ENCODE results near the gene CDK11B.
"Not testable (repeated sequence)": the region's sequence is repeated elsewhere in the genome, so short reads cannot be mapped to it uniquely, and the experiment has no call there.

CDK11B gene

GRCh38 chr1:1597275-1597930 lies 61.4 kb downstream of the CDK11B start:
- DNase-seq = no peak

GRCh38 chr1:1596493-1597274 lies 62.1 kb downstream of the CDK11B start:
- no peak for DNase-seq

- DNase-seq = not testable (repeated sequence)
Measured at GRCh38 chr1:1595341-1595740, 63.5 kb downstream of the CDK11B start.

GRCh38 chr1:1594602-1595260 lies 64.1 kb downstream of the CDK11B start:
- DNase-seq = no peak

- DNase-seq = no peak
Measured at GRCh38 chr1:1593834-1594601, 64.8 kb downstream of the CDK11B start.

GRCh38 chr1:1591452-1591851 lies 67.4 kb downstream of the CDK11B start:
- no peak for DNase-seq

All from activated T-cell treated with anti-CD3 and anti-CD28 coated beads for 4 hours (primary cell).